Cardiac fibroblast (primary cell): ENCODE results near the gene UBE2U.
"Not testable (repeated sequence)": the region's sequence is repeated elsewhere in the genome, so short reads cannot be mapped to it uniquely, and the experiment has no call there.

Experiments used
- DNase-seq, 2 donors: peaks; one replicate each; pipeline versions ENCODE4 v3.0.0 to v3.0.0-alpha.2; 2010; ENCODE audit warnings: low read depth in 2 of 2
- H3K4me3 ChIP-seq, 2 donors: replicated peaks in 1 of 2; 1 replicate in 1 of 2; 2 replicates in 1 of 2; pipeline ENCODE4 v1.5.1; 2011; ENCODE audit warnings: low read depth in 2 of 2, low read length in 2 of 2, mild to moderate bottlenecking in 2 of 2, moderate library complexity in 1 of 2
- TF ChIP-seq, protein P1 (sequence below): IDR thresholded peaks from one replicate; pipeline ENCODE4 v1.5.1; 2011; ENCODE audit warnings: low read depth, mild to moderate bottlenecking, low read length, inconsistent platforms

Gene UBE2U

DNA sequence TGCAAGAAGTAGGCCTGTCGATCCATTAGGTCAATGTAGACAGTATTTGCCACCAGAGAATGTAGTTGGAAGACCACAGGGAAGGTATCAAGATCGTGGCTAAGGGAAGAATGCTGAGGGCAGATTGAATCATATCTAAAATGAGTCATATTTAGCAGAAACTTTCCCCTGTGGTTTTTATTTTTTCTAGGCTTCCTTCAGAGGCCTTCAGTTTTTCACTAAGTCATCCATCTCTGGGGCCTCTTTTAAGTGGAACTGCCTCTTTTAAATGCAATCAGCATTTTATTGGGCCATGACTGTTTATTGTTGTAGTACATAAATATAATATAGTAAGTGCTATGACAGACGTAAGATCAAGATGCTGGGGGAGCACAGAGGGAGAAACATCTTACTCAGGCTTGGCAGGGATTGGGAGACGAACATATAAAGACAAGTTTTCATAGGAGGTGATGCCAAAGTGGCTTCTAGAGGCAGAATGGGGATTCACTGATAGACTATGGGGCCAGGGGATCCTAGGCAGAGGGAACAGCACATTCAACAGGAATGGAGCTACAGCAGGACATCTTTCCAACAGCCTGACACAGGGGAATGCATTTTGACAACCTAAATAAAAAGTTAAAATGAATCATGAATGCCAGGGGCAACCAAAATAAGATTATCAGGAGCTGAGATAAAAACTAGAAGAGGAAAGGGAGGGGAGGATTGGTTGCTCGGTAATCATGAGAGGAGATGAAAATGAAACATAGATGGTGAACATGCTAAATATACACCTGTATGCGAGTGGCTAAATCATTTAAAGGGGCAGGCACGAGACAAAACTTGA, 20.1 kb downstream of the UBE2U start:
- peak; percentile 70 to 91 for DNase-seq
- H3K4me3 ChIP-seq, result no peak overlapping the region
- TF ChIP-seq, protein P1, sequence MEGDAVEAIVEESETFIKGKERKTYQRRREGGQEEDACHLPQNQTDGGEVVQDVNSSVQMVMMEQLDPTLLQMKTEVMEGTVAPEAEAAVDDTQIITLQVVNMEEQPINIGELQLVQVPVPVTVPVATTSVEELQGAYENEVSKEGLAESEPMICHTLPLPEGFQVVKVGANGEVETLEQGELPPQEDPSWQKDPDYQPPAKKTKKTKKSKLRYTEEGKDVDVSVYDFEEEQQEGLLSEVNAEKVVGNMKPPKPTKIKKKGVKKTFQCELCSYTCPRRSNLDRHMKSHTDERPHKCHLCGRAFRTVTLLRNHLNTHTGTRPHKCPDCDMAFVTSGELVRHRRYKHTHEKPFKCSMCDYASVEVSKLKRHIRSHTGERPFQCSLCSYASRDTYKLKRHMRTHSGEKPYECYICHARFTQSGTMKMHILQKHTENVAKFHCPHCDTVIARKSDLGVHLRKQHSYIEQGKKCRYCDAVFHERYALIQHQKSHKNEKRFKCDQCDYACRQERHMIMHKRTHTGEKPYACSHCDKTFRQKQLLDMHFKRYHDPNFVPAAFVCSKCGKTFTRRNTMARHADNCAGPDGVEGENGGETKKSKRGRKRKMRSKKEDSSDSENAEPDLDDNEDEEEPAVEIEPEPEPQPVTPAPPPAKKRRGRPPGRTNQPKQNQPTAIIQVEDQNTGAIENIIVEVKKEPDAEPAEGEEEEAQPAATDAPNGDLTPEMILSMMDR, result no peak

DNA sequence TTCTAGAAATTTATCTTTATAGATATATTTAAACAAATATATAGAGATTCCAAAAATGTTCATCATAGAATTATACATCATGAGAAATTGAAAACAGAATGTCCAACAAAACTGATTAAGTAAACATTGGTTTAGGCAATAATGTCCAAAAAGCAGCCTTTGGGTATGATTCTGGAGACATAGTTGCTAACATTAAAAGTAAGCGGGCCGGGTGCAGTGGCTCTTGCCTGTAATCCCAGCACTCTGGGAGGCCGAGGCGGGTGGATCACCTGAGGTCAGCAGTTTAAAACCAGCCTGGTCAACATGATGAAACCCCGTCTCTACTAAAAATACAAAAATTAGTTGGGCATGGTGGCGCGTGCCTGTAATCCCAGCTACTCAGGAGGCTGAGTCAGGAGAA, 20.8 kb downstream of the UBE2U start:
- not testable (repeated sequence) for H3K4me3 ChIP-seq
- peak in 1 of 2 donors; percentile 33 for DNase-seq

DNA sequence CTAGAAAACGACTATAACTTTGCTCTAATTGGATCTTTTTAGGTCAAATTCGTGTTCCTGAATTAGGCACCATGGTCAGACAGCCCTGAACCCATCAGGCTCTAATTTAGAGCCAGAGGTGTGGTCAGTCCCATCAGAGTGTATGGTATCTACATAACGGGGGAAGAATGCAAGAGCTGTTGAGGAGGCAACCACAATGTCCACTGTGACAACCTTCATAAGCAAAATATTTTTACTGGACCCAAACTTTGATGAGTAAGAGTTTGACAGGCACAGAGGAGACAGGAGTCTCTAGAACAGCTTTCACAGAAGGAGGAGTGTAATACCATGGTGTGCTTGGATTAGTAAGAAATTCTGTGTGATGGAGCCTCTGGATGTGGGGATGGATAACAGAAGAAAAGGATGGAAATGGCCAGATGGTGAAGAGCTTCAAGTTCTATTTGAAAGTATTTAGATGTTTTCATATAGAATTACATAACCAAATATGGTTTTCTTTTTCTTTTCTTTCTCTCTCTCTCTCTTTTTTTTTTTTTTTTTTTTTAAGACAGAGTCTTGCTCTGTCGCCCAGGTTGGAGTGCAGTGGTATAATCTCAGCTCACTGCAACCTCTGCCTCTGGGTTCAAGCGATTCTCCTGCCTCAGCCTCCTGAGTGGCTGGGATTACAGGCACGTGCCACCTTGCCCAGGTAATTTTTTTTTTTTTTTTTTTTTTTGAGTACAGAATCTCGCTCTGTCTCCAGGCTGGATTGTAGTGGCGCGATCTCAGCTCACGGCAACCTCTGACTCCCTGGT, 24.9 kb downstream of the UBE2U start:
- H3K4me3 ChIP-seq, result no peak overlapping the region
- DNase-seq, result peak; percentile 13 to 83
- TF ChIP-seq, protein P1, result no peak

DNA sequence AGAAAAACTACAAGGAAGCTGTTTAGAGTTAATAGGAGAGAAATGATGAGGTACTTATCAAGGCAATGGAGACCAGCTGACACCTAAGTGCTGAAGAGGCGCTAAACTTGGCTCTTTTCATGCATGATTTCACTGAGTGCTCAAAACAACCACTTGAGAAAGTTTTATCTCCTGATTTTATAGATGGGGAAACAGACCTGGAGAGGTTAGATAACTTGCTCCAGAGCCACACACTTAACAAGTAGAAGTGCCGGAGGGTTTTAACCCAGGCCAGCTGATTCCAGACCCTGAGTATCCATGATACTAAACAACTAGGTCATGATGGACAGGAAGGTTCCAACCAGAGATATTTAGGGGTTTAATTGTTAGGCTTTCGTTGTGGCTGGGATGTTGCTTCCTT, 25.9 kb downstream of the UBE2U start:
- H3K4me3 ChIP-seq, result no peak overlapping the region
- no peak for DNase-seq
- TF ChIP-seq, protein P1, result no peak

DNA sequence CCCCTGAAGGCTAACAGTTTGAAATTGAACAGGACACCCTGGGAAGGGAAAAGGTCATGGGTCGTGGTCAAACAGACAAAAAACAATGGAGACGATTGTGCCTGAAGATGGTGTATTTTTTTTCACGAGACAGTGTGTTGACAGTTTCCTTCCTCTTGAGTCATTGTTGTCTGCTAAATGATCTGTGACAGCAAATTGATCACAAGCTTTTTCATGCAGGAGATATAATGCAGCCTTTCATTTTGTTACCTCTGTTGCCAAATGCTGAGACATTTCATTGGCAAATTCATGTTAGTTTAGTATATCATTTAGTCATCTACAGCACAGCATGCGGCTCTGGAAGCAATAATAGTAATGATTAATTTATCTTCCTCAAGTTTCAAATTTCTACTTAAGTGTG, 27.7 kb downstream of the UBE2U start:
- TF ChIP-seq, protein P1, result no peak
- no peak for DNase-seq
- H3K4me3 ChIP-seq, result no peak overlapping the region

DNA sequence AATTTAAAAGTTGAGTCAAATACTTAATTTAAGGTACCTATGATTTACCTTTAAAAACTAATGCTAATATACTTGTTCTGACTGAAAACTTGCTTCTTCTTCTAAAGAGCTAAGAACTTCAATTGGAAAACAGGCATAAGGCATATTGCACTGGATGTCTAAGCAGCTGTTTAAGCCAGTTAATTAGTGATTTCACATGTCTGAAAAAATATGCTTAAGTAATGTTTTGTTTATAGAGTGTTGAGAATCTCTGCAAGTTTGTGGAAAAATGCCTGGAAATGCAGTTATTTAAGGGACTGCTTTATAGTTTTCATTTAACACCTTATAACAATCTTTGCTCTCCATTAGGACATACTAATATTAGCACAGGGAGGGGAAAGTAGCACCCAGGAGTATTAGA, 28.2 kb downstream of the UBE2U start:
- no peak for DNase-seq
- H3K4me3 ChIP-seq, result no peak overlapping the region
- TF ChIP-seq, protein P1, result no peak

DNA sequence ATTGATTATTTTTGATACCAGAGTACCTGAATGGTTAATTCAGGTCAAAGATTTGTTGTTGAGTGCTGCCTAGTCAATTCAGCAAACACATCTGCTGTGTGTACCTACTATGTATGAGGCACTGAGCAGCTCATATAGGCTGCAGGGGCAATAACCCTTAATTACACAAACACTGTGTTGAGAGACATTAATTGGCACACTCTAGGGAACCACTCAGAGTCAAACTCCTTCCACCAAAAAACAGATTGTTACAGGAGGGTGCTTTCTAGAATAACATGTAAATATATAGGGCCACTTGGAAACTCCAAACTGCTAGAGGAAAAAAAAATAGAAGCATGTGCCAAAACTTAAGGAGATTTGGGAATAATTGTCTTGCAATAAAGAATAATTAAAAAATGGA, 31.3 kb downstream of the UBE2U start:
- H3K4me3 ChIP-seq, result no peak overlapping the region
- TF ChIP-seq, protein P1, result no peak
- DNase-seq, result no peak
